RWPE1 (cell line): Measurements from ENCODE around the gene CS.

ENCODE experiments used
- CTCF ChIA-PET: fragments of 350-600 bp; sonication (Branson Sonifier 250); formaldehyde crosslinking; extraction: SDS; loops from one replicate; lab custom pipeline; 2021; lab: Yijun Ruan, JAX
- POLR2A ChIA-PET: fragments of 400-600 bp; formaldehyde crosslinking; extraction: SDS; loops from one replicate; lab custom pipeline; 2020; ENCODE audit warnings: antibody characterized with exemption; ENCODE audit not compliant: low non-redundant PET; lab: Yijun Ruan, JAX
- DNase-seq: peaks from one replicate; pipeline ENCODE4 v3.0.0; 2012; ENCODE audit warnings: low spot score
- H3K27ac ChIP-seq: fragments of 450-650 bp; 2 replicates; pipeline ENCODE4 v1.5.1; 2017
- TF ChIP-seq, protein P1 (sequence below): fragments of 450-650 bp; conservative IDR thresholded peaks from 2 replicates; pipeline ENCODE4 v1.5.1; 2017; ENCODE audit warnings: low read depth, mild to moderate bottlenecking

Gene CS

DNA sequence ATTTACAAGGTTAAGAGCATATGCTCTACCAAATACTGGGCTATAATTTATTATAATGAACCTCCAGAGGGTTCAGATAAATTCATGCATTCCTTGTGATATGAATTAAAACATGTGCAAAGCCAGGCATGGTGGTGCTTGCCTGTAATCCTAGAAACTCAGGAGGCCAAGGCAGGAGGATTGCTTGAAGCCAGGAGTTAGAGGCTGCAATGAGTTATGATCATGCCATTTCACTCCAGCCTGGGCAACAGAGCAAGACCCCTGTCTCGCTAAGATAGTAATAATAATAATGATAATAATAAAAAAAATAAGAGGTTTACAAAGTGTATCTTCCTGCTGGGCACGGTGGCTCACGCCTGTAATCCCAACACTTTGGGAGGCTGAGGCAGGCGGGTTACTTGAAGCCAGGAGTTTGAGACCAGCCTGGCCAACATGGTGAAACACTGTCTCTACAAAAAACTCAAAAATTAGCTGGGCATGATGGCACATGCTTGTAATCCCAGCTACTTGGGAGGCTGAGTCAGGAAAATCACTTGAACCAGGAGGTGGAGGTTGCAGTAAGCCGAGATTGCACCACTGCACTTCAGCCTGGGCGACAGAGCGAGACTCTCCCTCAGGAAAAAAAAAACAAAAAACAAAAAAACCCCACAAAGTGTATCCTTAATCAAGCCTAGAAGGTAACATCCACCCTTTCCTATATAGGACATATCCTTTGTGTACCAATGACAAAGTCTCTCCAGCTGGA lies 7.3 kb upstream of the CS start:
- ChIA-PET POLR2A (no interaction called here), CTCF (interaction anchor here (0.6 kb wide), 1 partner anchor 15 kb away, joined by 4 read pairs; no protein-coding TSS in a partner anchor)
- TF ChIP-seq, protein P1, sequence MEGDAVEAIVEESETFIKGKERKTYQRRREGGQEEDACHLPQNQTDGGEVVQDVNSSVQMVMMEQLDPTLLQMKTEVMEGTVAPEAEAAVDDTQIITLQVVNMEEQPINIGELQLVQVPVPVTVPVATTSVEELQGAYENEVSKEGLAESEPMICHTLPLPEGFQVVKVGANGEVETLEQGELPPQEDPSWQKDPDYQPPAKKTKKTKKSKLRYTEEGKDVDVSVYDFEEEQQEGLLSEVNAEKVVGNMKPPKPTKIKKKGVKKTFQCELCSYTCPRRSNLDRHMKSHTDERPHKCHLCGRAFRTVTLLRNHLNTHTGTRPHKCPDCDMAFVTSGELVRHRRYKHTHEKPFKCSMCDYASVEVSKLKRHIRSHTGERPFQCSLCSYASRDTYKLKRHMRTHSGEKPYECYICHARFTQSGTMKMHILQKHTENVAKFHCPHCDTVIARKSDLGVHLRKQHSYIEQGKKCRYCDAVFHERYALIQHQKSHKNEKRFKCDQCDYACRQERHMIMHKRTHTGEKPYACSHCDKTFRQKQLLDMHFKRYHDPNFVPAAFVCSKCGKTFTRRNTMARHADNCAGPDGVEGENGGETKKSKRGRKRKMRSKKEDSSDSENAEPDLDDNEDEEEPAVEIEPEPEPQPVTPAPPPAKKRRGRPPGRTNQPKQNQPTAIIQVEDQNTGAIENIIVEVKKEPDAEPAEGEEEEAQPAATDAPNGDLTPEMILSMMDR, result no peak
- DNase-seq, result no peak
- H3K27ac ChIP-seq, result peak overlapping the region; percentile 47

DNA sequence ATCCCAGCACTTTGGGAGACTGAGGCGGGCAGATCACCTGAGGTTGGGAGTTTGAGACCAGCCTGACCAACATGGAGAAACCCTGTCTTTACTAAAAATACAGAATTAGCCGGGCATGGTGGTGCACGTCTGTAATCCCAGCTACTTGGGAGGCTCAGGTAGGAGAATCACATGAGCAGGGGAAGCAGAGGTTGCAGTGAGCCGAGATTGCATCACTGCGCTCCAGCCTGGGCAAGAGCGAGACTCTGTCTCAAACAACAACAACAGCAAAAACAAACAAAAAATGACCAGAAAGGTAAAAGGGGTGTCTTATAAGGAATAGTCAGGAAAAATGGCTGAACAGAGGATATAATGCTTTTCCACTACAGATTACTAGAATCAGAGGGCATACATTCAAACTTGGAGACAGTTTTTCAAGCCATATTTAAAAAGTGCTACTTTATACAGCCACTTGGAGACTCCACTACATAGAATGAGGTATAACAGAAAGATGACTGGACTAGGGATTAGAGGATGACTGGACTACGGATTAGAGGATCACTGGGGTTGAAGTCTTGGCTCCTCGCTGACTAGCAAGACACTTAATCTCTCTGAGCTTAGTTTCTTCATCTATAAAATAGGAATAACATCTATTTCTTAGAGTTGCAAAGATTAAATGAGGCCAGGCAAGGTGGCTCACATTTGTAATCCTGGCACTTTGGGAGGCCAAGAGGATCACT lies 4.9 kb upstream of the CS start:
- ChIA-PET POLR2A (no interaction called here), CTCF (no interaction called here)
- no peak for DNase-seq
- H3K27ac ChIP-seq, result peak overlapping the region; percentile 26
- TF ChIP-seq, protein P1, result no peak

DNA sequence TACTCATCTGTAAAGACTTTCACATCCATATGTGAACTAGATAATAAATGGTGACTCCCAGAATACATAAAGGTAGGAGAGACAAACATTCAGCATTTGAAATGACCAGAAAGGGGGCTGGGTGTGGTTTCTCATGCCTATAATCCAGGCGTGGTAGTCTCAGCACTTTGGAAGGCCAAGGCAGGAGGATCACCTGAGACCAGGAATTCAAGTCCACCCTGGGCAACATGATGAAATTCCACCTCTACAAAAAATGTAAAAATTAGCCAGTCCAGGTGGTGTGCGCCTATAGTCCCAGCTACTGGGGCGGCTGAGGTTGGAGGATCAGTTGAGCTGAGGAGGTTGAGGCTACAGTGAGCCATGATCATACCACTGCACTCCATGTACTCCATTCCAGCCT lies 4.1 kb upstream of the CS start:
- ChIA-PET CTCF (no interaction called here), POLR2A (no interaction called here)
- peak overlapping the region; percentile 26 for H3K27ac ChIP-seq
- DNase-seq, result no peak
- TF ChIP-seq, protein P1, result no peak

GRCh38 chr12:56300644-56301464 lies 724 bp upstream of the CS start:
- TF ChIP-seq, protein P1, result no peak
- DNase-seq, result no peak
- CTCF ChIA-PET, result interaction anchor here (0.6 kb wide), 1 partner anchor 175 kb away, joined by 3 read pairs; no protein-coding TSS in a partner anchor

GRCh38 chr12:56299308-56299852 lies 750 bp downstream of the CS start:
- ChIA-PET POLR2A (interaction anchor here (0.6 to 1.2 kb wide), 4 partner anchors 8 to 461 kb away, joined by 3 to 9 read pairs (median 3); partner anchors contain the start of gene RNF41), CTCF (interaction anchor here (0.5 kb wide), 1 partner anchor 25 kb away, joined by 5 read pairs; no protein-coding TSS in a partner anchor)
- TF ChIP-seq, protein P1, result no peak
- H3K27ac ChIP-seq, result peak overlapping the region; percentile 92
- DNase-seq, result no peak

More at GRCh38 chr12:56300644-56301464, 724 bp upstream of the CS start:
- POLR2A ChIA-PET, result no interaction called here
- peak overlapping the region; percentile 92 for H3K27ac ChIP-seq

GRCh38 chr12:56298828-56299227 lies 1.3 kb downstream of the CS start:
- ChIA-PET POLR2A (interaction anchor here (0.7 to 1.2 kb wide), 3 partner anchors 7 to 77 kb away, joined by 3 read pairs; partner anchors contain the start of gene RNF41), CTCF (interaction anchor here (0.6 to 0.7 kb wide), 2 partner anchors 10 to 47 kb away, joined by 4 to 5 read pairs; no protein-coding TSS in a partner anchor)
- peak overlapping the region; percentile 54 for H3K27ac ChIP-seq
- TF ChIP-seq, protein P1, result no peak
- DNase-seq, result no peak
